PFSK-1 (cell line): Measurements from ENCODE around the gene EFNA5.

Experiments used
- FOXP2 ChIP-seq: optimal IDR thresholded peaks from 2 replicates; pipeline ENCODE3; 2011; ENCODE audit warnings: borderline replicate concordance, control low read depth, inconsistent platforms; ENCODE audit not compliant: insufficient read depth; ENCODE audit errors: extremely low read length, extremely low read depth
- POLR2AphosphoS5 ChIP-seq: IDR thresholded peaks from 2 replicates; pipeline ENCODE4 v1.6.1; 2012; ENCODE audit warnings: low read depth, mild to moderate bottlenecking, control low read depth, low read length, moderate library complexity
- SIN3A ChIP-seq: IDR thresholded peaks from 2 replicates; pipeline ENCODE4 v1.6.1; 2012; ENCODE audit warnings: mild to moderate bottlenecking, low read length, moderate library complexity, borderline replicate concordance; ENCODE audit not compliant: insufficient read depth
- TAF1 ChIP-seq: IDR thresholded peaks from 2 replicates; pipeline ENCODE4 v1.6.1; 2012; ENCODE audit warnings: low read length, control low read depth, borderline replicate concordance; ENCODE audit not compliant: insufficient read depth
- TF ChIP-seq, protein P1 (sequence below), 2 experiments: IDR thresholded peaks; 2 replicates each; pipeline versions ENCODE4 v1.6.1 to v1.8.0; 2011 to 2012; ENCODE audit warnings: low read depth in 2 of 2, low read length in 2 of 2, control low read depth in 1 of 2, inconsistent platforms in 1 of 2, mild to moderate bottlenecking in 1 of 2, moderate library complexity in 1 of 2; ENCODE audit not compliant: insufficient read depth in 1 of 2

EFNA5 gene

DNA sequence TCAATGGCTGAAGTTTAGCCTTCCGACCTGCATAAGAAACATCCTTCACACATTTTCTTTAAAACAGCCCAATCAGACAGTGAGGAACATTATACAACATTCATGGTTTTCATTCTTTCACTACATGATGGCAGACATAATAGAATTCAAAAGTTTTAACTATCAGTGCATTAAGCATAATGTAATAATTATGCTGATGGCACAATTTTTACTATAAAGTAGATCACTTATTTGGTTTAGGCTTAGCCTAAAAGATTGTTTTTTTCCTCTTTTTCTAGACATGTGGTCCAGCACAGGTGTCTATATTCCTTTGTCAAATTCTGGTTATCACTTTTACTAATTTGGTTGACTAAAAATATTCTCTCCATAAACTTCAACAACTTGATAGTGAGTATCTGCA lies 46.5 kb downstream of the EFNA5 start:
- TF ChIP-seq TAF1: no peak
- no peak for TF ChIP-seq FOXP2
- TF ChIP-seq, protein P1, sequence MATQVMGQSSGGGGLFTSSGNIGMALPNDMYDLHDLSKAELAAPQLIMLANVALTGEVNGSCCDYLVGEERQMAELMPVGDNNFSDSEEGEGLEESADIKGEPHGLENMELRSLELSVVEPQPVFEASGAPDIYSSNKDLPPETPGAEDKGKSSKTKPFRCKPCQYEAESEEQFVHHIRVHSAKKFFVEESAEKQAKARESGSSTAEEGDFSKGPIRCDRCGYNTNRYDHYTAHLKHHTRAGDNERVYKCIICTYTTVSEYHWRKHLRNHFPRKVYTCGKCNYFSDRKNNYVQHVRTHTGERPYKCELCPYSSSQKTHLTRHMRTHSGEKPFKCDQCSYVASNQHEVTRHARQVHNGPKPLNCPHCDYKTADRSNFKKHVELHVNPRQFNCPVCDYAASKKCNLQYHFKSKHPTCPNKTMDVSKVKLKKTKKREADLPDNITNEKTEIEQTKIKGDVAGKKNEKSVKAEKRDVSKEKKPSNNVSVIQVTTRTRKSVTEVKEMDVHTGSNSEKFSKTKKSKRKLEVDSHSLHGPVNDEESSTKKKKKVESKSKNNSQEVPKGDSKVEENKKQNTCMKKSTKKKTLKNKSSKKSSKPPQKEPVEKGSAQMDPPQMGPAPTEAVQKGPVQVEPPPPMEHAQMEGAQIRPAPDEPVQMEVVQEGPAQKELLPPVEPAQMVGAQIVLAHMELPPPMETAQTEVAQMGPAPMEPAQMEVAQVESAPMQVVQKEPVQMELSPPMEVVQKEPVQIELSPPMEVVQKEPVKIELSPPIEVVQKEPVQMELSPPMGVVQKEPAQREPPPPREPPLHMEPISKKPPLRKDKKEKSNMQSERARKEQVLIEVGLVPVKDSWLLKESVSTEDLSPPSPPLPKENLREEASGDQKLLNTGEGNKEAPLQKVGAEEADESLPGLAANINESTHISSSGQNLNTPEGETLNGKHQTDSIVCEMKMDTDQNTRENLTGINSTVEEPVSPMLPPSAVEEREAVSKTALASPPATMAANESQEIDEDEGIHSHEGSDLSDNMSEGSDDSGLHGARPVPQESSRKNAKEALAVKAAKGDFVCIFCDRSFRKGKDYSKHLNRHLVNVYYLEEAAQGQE (IDR thresholded peaks at IDR 0.05; ENCODE audit: insufficient read depth in 1 of 2, low read depth in 2 of 2, low read length in 2 of 2): no peak
- no peak for TF ChIP-seq SIN3A
- no peak for TF ChIP-seq POLR2AphosphoS5

GRCh38 chr5:107621089-107621488 lies 49.6 kb downstream of the EFNA5 start:
- TF ChIP-seq SIN3A (no peak), TAF1 (no peak), POLR2AphosphoS5 (no peak), FOXP2 (no peak)
- TF ChIP-seq, protein P1 (IDR thresholded peaks at IDR 0.05; ENCODE audit: insufficient read depth in 1 of 2, low read depth in 2 of 2, low read length in 2 of 2): no peak

DNA sequence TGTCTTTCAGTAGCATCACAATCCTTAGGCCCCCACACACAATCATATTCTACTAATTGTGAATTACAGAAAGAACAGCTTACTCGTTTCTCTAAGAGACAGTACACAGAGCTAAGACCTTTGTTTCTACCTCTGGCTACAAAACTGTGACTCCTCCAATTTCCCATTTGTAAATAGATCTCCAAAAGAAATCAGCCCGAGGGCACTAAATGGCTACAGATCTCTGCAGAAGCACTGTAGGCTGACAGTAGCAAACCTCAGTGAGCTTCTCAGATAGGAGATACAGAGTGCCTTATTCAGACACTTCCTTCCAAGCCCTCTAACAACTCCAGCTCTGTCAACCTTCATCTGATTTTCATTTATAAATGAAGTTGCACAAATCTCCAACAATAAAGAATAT lies 51.0 kb downstream of the EFNA5 start:
- TF ChIP-seq FOXP2 (no peak), POLR2AphosphoS5 (no peak), SIN3A (no peak), TAF1 (no peak)
- TF ChIP-seq, protein P1 (IDR thresholded peaks at IDR 0.05; ENCODE audit: insufficient read depth in 1 of 2, low read depth in 2 of 2, low read length in 2 of 2): no peak

DNA sequence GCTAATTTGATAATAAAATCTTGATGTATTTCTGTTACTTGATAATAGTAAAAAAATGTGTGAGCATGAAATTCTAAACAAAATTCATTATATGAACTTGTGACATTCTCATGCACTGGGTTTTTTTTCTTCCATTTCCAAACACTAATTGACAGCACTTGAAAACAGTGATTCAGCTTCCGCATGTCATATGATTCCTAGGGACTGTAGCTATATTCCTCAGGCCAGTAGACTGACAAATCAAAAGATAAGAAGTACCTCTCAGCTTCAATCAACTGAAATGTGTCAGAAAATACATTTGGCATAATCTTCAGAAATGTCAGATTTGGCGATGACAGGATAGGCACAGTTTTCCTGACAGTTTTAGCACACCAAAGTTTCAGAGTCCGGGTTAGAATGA lies 52.5 kb downstream of the EFNA5 start:
- no peak for TF ChIP-seq SIN3A
- no peak for TF ChIP-seq FOXP2

DNA sequence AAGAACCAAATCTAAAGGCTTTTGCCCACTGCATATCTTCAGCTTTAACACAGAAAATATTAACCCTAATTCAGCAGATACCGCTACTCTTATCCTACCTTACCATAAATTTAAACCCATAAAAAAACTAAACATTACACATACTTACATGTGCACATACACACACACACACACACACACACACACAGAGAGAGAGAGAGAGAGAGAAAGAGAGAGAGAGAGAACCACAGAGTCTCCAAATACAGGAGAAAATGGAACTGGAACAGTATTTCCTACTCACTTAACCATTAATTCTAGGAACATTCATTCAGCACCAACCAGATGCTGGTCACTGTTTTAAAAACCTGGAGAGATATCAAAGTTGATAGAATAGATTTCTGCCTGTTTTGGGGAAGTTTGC lies 53.7 kb downstream of the EFNA5 start:
- TF ChIP-seq TAF1 (no peak), POLR2AphosphoS5 (no peak)

GRCh38 chr5:107616213-107616612 lies 54.5 kb downstream of the EFNA5 start:
- TF ChIP-seq, protein P1 (IDR thresholded peaks at IDR 0.05; ENCODE audit: insufficient read depth in 1 of 2, low read depth in 2 of 2, low read length in 2 of 2): no peak
- TF ChIP-seq SIN3A: no peak
- TF ChIP-seq TAF1: no peak
- no peak for TF ChIP-seq FOXP2
- TF ChIP-seq POLR2AphosphoS5: no peak
